GM15510 (cell line): ENCODE measurements around the gene JMJD7.

Source experiments
- POLR2A ChIP-seq: IDR thresholded peaks from 3 replicates; pipeline ENCODE4 v1.6.1; 2011; ENCODE audit warnings: borderline replicate concordance; ENCODE audit not compliant: insufficient read length; ENCODE audit errors: extremely low read depth

Gene JMJD7

GRCh38 chr15:41809526-41810220, 18.2 kb upstream of the JMJD7 start:
- no peak for TF ChIP-seq POLR2A

DNA sequence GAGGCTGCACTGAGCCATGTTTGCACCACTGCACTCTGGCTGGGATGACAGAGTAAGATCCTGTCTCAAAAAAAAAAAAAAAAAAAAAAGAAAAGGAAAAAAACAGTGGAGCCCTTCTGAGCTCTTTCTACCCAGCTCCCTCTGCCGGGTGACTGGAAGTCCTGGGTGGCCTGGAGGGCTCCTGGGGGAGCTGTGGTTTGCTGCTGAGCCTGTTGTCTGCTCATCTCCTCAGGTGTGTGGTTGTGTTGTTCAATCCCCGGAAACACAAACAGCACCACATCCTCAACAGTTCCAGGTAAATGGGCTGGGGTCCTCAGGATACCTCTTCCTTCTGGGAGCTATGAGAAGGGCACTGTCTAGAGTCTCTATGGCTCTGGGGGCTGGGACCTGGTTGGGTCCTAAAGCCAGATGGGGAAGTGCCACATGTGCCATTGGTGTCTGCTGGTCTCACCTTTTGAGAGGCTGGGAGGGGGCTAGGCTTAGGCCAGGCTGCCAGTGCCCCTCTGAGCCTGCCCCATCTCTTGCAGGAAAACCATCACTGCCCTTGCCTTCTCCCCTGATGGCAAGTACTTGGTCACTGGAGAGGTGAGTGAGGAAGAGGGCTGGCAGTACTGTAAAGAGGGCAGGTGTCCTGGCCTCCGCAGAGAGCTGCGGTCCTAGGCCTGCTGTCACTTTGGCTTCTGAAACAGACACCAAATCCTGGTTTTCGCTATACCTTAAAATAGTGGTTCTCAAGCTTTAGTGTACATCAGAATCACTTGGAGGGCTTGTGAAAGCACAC, 17.1 kb upstream of the JMJD7 start:
- no peak for TF ChIP-seq POLR2A

GRCh38 chr15:41811432-41812195, 16.3 kb upstream of the JMJD7 start:
- no peak for TF ChIP-seq POLR2A

DNA sequence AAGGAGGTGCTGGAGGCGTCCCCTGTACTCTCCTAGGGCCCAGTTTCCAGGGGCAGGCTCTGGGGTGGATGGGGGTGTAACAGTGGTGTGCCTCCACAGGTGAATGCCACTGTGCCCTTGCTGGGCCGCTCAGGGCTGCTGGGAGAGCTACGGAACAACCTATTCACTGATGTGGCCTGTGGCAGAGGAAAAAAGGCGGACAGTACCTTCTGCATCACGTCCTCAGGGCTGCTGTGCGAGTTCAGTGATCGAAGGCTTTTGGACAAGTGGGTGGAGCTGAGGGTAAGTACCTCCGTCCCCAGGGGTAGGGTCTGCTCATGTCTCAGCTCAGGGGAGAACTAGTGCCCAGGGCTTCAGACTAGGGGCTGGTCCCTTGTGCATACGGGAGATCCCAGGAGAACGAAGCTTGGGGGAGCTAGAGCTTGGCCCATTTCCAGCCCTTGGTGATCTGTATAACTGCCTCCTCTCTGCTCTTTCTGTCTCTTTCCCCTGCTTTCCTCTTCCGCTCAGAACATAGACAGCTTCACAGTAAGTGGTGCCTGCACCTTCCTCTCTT, 15.0 kb upstream of the JMJD7 start:
- no peak for TF ChIP-seq POLR2A

- TF ChIP-seq POLR2A = no peak
These were observed 14.5 kb upstream of the JMJD7 start for GRCh38 chr15:41813426-41813825.

- no peak for TF ChIP-seq POLR2A
These were observed 13.4 kb upstream of the JMJD7 start for GRCh38 chr15:41814534-41814933.

GRCh38 chr15:41816788-41817187, 11.1 kb upstream of the JMJD7 start:
- TF ChIP-seq POLR2A = no peak

DNA sequence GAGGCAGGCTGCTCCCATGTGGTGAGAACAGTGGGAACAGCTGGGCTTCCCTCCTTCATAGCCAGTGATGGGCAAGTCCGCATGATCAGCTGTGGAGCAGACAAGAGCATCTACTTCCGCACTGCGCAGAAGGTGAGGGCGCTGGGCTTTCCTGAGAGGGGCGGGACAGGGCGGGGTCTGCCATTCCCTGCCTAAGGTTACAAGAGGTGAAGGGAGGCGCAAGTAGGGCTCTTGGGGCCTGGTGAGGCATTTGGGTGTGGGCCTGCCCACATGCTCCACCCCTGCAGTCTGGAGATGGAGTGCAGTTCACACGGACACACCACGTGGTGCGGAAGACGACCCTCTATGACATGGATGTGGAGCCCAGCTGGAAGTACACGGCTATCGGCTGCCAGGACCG, 10.6 kb upstream of the JMJD7 start:
- no peak for TF ChIP-seq POLR2A

GRCh38 chr15:41817781-41818180, 10.1 kb upstream of the JMJD7 start:
- no peak for TF ChIP-seq POLR2A

GRCh38 chr15:41819455-41820050, 8.3 kb upstream of the JMJD7 start:
- TF ChIP-seq POLR2A = no peak

GRCh38 chr15:41820791-41821423, 7.0 kb upstream of the JMJD7 start:
- no peak for TF ChIP-seq POLR2A

DNA sequence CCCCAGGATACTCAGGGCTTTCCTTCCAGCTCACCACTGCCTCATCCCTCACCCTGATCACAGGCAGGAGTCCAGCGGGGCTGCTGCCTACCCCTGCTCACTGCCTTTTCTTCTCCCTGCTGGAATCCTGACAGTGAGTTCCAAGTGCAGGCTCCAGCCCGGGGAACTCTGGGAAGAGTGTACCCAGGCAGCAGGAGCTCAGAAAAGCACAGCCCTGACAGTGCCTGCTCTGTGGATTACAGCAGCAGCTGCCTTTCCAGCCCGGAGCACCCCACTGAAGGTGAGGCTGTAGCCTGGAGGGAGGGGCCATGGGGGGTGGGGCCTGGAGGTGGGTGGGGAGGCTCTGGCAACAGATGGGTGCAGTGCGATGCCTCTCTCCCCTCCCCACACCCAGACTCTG, 6.1 kb upstream of the JMJD7 start:
- no peak for TF ChIP-seq POLR2A

DNA sequence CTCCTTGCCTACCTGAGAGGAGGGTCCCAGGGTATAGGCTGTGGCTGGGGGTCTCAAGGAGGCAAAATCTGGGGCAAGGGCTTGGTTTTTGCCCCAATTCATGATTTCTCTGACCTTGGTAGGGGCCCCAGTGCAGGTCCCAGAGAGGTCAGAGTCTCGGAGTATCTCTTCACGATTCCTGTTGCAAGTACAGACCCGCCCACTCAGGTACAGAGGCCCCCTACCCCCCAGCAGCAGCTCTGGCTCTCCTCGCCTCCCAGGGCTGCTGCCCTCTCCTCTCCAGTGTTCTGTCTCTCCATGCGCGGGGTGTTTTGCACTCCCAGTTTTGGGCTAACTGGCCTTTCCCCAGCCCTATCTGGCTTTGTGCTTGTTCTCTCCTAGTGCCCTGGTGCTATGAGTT, 5.4 kb upstream of the JMJD7 start:
- TF ChIP-seq POLR2A = no peak

GRCh38 chr15:41822957-41823356, 4.9 kb upstream of the JMJD7 start:
- no peak for TF ChIP-seq POLR2A
